HG03108 (cell line): ENCODE data around the gene PPOX.

Experiments used
- ATAC-seq: cut with Tn5 transposase; IDR thresholded peaks from one replicate; pipeline ENCODE4 v1.9.1; 2021; ENCODE audit warnings: moderate library complexity; ENCODE audit not compliant: unreplicated experiment

Gene PPOX

GRCh38 chr1:161220002-161220401 is 53.8 kb downstream of the PPOX start:
- ATAC-seq, result no peak
